MCF 10A (cell line): ENCODE results near the gene MRPS27. TPM values are rescaled to one million over a fixed set of nuclear protein-coding genes. Genes with fewer than 3 reads are reported as not detected.
A peak's percentile ranks its signal among the peaks of the same experiment; 100 is the strongest.

Source experiments
- Bru-seq: library from RNA; stranded (reverse); fragments of 400-500 nt; gene quantifications from one replicate; lab custom pipeline; 2021; lab: Mats Ljungman, UMichigan
- BruChase-seq, 2 experiments: library from RNA; stranded (reverse); fragments of 400-500 nt; gene quantifications; one replicate each; lab custom pipeline; 2021; lab: Mats Ljungman, UMichigan
- BruUV-seq: library from RNA; stranded (reverse); fragments of 400-500 nt; replicated peaks from 2 replicates; lab custom pipeline; 2021; lab: Mats Ljungman, UMichigan
- CTCF ChIA-PET: fragments of 300-600 bp; sonication (Branson Sonifier 250); formaldehyde crosslinking; extraction: SDS; loops from one replicate; lab custom pipeline; 2021; ENCODE audit warnings: antibody characterized with exemption, inconsistent platforms; lab: Yijun Ruan, JAX
- POLR2A ChIA-PET: fragments of 300-600, 350-650 bp; sonication (Branson Sonifier 250); formaldehyde crosslinking; extraction: SDS; loops from one replicate; lab custom pipeline; 2020; ENCODE audit warnings: antibody characterized with exemption, inconsistent platforms; lab: Yijun Ruan, JAX
- DNase-seq: peaks from one replicate; pipeline ENCODE4 v3.0.0-alpha.2; 2018; ENCODE audit not compliant: unreplicated experiment
- H3K27ac Mint-ChIP-seq: one replicate; pipeline ENCODE4 v1.8.0; 2022; ENCODE audit warnings: mild to moderate bottlenecking, low read depth, mixed read lengths; ENCODE audit not compliant: unreplicated experiment
- H3K27me3 Mint-ChIP-seq: one replicate; pipeline ENCODE4 v1.8.0; 2022; ENCODE audit warnings: mixed read lengths; ENCODE audit not compliant: insufficient read depth, unreplicated experiment
- H3K36me3 Mint-ChIP-seq: one replicate; pipeline ENCODE4 v1.8.0; 2022; ENCODE audit warnings: mild to moderate bottlenecking, moderate library complexity, mixed read lengths; ENCODE audit not compliant: insufficient read depth, unreplicated experiment
- H3K4me1 Mint-ChIP-seq: one replicate; pipeline ENCODE4 v1.8.0; 2022; ENCODE audit warnings: mixed read lengths; ENCODE audit not compliant: insufficient read depth, unreplicated experiment
- H3K4me3 Mint-ChIP-seq: one replicate; pipeline ENCODE4 v1.8.0; 2022; ENCODE audit warnings: mild to moderate bottlenecking, moderate library complexity, mixed read lengths; ENCODE audit not compliant: unreplicated experiment
- H3K9me3 Mint-ChIP-seq: one replicate; pipeline ENCODE4 v1.8.0; 2022; ENCODE audit warnings: mixed read lengths; ENCODE audit not compliant: unreplicated experiment
- intact Hi-C: fragments of 100-400 bp; cut with micrococcal nuclease; formaldehyde crosslinking; loops from 2 replicates; pipeline ENCODE4 v1.14.1; 2022
- long read RNA-seq: library from polyadenylated mRNA; stranded (forward); transcript quantifications from one replicate; pipeline ENCODE4 v2.0.0, GENCODE V29; 2022
- total RNA-seq: library from RNA; stranded (reverse); gene quantifications from 2 replicates; pipeline ENCODE4 v1.2.3, GENCODE V29; 2022
- TF ChIP-seq, protein P1 (sequence below): fragments of 200-600 bp; IDR thresholded peaks from one replicate; pipeline ENCODE4 v1.8.0; 2022; ENCODE audit warnings: antibody characterized with exemption, mild to moderate bottlenecking; ENCODE audit not compliant: unreplicated experiment

MRPS27 gene
- total RNA-seq (60.8 and 68.5 TPM in 2 replicates), Bru-seq, nascent RNA (percentile 87 among the genes with signal in this experiment), BruChase-seq, experiment 1, labeled RNA remaining after a 6-hour chase (percentile 76 among the genes with signal in this experiment), BruChase-seq, experiment 2, labeled RNA remaining after a 2-hour chase (percentile 75 among the genes with signal in this experiment)
- long read RNA-seq, full-length matches to known transcripts: 237 of 291 reads
- long read RNA-seq, partial matches to known transcripts: 6 of 291 reads
- long read RNA-seq, other reads (novel, unspliced or antisense): 48 of 291 reads

GRCh38 chr5:72319976-72320752 is at the start of gene MRPS27, which contains the start of gene PTCD2:
MRPS27 (minus strand) TSS chr5:72320240; CDS start chr5:72320221, 19 bp downstream.
PTCD2 (plus strand) TSS chr5:72320373; CDS start chr5:72320383, 10 bp downstream.
- Mint-ChIP-seq H3K4me1 (peaks cover 19% of the 10 kb centered on the region), H3K27ac (peak within 1 kb of the TSS; percentile 87), H3K36me3 (peaks cover 41% of the 10 kb centered on the region), H3K9me3 (no peaks in the 10 kb centered on the region), H3K4me3 (peak within 1 kb of the TSS; percentile 96), H3K27me3 (no peaks in the 10 kb centered on the region)
- intact Hi-C loops: no loop called here
- TF ChIP-seq, protein P1, sequence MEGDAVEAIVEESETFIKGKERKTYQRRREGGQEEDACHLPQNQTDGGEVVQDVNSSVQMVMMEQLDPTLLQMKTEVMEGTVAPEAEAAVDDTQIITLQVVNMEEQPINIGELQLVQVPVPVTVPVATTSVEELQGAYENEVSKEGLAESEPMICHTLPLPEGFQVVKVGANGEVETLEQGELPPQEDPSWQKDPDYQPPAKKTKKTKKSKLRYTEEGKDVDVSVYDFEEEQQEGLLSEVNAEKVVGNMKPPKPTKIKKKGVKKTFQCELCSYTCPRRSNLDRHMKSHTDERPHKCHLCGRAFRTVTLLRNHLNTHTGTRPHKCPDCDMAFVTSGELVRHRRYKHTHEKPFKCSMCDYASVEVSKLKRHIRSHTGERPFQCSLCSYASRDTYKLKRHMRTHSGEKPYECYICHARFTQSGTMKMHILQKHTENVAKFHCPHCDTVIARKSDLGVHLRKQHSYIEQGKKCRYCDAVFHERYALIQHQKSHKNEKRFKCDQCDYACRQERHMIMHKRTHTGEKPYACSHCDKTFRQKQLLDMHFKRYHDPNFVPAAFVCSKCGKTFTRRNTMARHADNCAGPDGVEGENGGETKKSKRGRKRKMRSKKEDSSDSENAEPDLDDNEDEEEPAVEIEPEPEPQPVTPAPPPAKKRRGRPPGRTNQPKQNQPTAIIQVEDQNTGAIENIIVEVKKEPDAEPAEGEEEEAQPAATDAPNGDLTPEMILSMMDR: no peak
- peak; percentile 98 for DNase-seq
- ChIA-PET CTCF (interaction anchor here (0.6 to 0.9 kb wide), 4 partner anchors 19 to 516 kb away, joined by 3 read pairs; no protein-coding TSS in a partner anchor), POLR2A (interaction anchor here (0.5 to 5.4 kb wide), 25 partner anchors 8 to 636 kb away, joined by 3 to 84 read pairs (median 4); partner anchors contain the start of genes FCHO2 and TNPO1)
- no TSS peak for BruUV-seq

DNA sequence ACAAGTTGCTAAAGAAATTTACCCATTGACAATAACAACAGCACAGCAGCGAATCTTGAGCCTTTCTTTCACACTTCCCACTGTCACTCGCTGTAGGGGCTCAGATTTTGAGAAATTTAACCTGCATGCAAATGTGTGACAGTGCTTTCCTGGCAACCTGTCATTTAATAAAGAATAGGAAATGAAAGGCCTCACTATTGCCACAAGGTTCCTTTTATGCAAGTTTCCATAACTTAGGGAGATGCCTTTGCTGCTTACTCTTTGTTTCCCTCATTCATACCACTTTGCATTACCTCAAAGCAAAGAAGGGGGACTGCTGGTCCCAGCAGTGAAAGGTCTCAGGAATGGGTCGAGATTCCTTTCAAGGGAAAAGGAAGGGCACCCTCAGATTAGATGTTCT is 49.7 kb upstream of the MRPS27 start:
- ChIA-PET CTCF (interaction anchor here (1.6 to 8.1 kb wide), 3 partner anchors 9 to 155 kb away, joined by 5 to 124 read pairs (median 6); no protein-coding TSS in a partner anchor), POLR2A (interaction anchor here (0.7 to 6.5 kb wide), 8 partner anchors 9 to 449 kb away, joined by 3 to 74 read pairs (median 30); no protein-coding TSS in a partner anchor)
- DNase-seq: no peak
- no TSS peak for BruUV-seq
- intact Hi-C loops: loop anchor here (5.0 to 10.0 kb wide), 2 partner anchors 65 to 243 kb away; no protein-coding TSS in a partner anchor
- H3K4me3 Mint-ChIP-seq: no peak overlapping the region
- no peaks in the 10 kb centered on the region for H3K9me3 Mint-ChIP-seq
- H3K4me1 Mint-ChIP-seq: peaks cover 23% of the 10 kb centered on the region
- no peaks in the 10 kb centered on the region for H3K27me3 Mint-ChIP-seq
- H3K27ac Mint-ChIP-seq: no peak overlapping the region
- H3K36me3 Mint-ChIP-seq: no peaks in the 10 kb centered on the region
- TF ChIP-seq, protein P1: no peak

- DNase-seq: no peak
These were observed 49.3 kb upstream of the MRPS27 start for GRCh38 chr5:72369301-72369700.

More at GRCh38 chr5:72369301-72369700, 49.3 kb upstream of the MRPS27 start:
- Mint-ChIP-seq H3K27ac (no peak overlapping the region), H3K36me3 (no peaks in the 10 kb centered on the region), H3K9me3 (no peaks in the 10 kb centered on the region), H3K27me3 (no peaks in the 10 kb centered on the region), H3K4me1 (peaks cover 23% of the 10 kb centered on the region), H3K4me3 (no peak overlapping the region)
- TF ChIP-seq, protein P1: no peak
- BruUV-seq: no TSS peak
- ChIA-PET CTCF (interaction anchor here (0.6 to 8.1 kb wide), 4 partner anchors 9 to 471 kb away, joined by 3 to 124 read pairs (median 6); no protein-coding TSS in a partner anchor), POLR2A (interaction anchor here (0.7 to 6.5 kb wide), 13 partner anchors 9 to 485 kb away, joined by 3 to 74 read pairs (median 9); no protein-coding TSS in a partner anchor)
- intact Hi-C loops: loop anchor here (5.0 to 10.0 kb wide), 2 partner anchors 66 to 243 kb away; no protein-coding TSS in a partner anchor
